ENCODE measurements around the gene OR5D14.

OR5D14 gene

DNA sequence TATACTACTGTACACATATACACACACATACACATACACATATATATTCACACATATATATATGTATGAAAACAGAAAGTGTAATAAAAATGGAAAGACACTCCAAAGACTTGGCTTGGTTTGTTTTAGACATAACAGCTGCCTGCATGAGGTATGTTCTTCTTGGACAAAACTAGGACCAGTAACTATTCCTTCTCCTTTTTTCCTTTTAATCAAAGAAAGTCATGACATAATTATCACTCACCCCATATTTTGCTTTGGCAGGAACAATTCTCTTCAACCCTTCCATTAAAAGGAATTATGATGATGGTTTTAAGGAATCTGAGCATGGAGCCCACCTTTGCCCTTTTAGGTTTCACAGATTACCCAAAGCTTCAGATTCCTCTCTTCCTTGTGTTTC, at the start of gene OR5D14:
Gene OR5D14 (plus strand): TSS at position 301 of the 400 bp plus-strand sequence. CDS start 0 bp downstream, at position 301.
- DNase-seq = no peak

DNA sequence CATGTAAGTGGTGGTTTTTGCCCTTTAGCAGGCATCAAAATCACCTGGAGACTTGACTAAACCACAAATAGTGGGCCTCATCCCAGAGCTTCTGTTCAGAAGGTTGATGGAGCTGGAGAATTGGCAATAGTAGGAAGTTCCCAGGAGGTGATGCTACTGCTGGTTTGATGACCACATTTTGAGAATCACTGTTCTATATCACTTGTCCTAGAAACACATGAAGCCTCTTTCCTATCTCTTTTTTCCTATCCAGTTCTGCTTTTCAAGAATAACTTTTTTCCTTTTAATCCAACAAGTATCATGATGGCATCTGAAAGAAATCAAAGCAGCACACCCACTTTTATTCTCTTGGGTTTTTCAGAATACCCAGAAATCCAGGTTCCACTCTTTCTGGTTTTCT, 22.2 kb upstream of the OR5D14 start, which contains the start of gene OR5D13:
Gene OR5D13 (plus strand): TSS at position 301 of the 400 bp plus-strand sequence. CDS start 0 bp downstream, at position 301.
- DNase-seq = no peak

- no peak for DNase-seq
Observed at GRCh38 chr11:55791606-55792005, 3.8 kb upstream of the OR5D14 start.

GRCh38 chr11:55793321-55793720, 2.0 kb upstream of the OR5D14 start:
- DNase-seq = no peak

DNA sequence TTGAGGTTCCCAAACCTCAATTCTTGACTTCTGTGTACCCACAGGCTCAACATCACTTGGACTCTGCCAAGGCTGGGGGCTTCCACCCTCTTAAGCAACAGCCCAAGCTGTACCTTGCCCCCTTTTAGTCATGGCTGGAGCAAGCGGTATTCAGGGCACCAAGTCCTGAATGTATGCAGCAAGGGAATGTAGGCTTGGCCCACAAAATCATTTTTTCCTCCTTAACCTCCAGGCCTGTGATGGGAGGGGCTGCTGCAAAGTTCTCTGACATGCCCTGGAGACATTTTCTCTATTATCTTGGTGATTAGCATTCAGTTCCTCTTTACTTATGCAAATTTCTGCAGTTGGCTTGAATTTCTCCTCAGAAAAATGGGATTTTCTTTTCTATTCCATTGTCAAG, 10.9 kb downstream of the OR5D14 start:
- DNase-seq = no peak

GRCh38 chr11:55811067-55811466, 15.7 kb downstream of the OR5D14 start, which contains the start of gene OR5L1:
Gene OR5L1, plus strand, starts transcription at chr11:55811367. Its CDS starts 100 bp downstream, at chr11:55811467.
- DNase-seq = no peak

GRCh38 chr11:55819330-55819729, 24.0 kb downstream of the OR5D14 start, which contains the start of gene OR5D18:
Gene OR5D18, plus strand, starts transcription at chr11:55819630. Its CDS starts 0 bp downstream, at chr11:55819630.
- no peak for DNase-seq

DNA sequence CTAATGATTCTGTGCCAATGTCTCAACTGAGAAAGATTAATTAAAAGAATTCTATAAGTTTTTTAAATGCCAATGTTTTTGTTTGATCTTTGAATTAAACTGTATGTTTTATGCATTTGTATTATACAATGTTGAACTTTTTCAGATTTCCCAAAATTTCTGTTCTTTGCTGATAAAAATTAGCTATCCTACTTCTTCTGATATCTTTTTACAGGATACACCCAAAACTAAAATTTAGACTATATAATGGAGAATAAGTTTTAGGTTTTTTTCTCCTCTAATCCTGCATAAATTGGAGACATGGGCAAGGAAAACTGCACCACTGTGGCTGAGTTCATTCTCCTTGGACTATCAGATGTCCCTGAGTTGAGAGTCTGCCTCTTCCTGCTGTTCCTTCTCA, 31.6 kb downstream of the OR5D14 start, which contains the start of gene OR5L2:
Gene OR5L2 (plus strand): TSS at position 301 of the 400 bp plus-strand sequence. CDS start 0 bp downstream, at position 301.
- no peak for DNase-seq

- DNase-seq = no peak
Observed at GRCh38 chr11:55838452-55838851, 43.1 kb downstream of the OR5D14 start, which contains the start of gene OR5D16. Gene OR5D16, plus strand, starts transcription at chr11:55838752. Its CDS starts 0 bp downstream, at chr11:55838752.
